GM19395 (cell line): ENCODE results near the gene WIPF2.

Experiments used
- ATAC-seq: cut with Tn5 transposase; IDR thresholded peaks from one replicate; pipeline ENCODE4 v1.9.1; 2021; ENCODE audit warnings: mild to moderate bottlenecking, moderate library complexity; ENCODE audit not compliant: unreplicated experiment

The WIPF2 gene

GRCh38 chr17:40218740-40219593 lies at the start of gene WIPF2:
Gene WIPF2, plus strand, starts transcription at chr17:40219304. Its CDS starts 37,156 bp downstream, at chr17:40256460.
- ATAC-seq: peak; percentile 92

- no peak for ATAC-seq
These were observed 48.8 kb upstream of the WIPF2 start for GRCh38 chr17:40170325-40170724.

- ATAC-seq: no peak
These were observed 47.4 kb upstream of the WIPF2 start for GRCh38 chr17:40171750-40172149.

GRCh38 chr17:40173091-40173777 lies 45.9 kb upstream of the WIPF2 start:
- no peak for ATAC-seq

- ATAC-seq: no peak
These were observed 45.3 kb upstream of the WIPF2 start for GRCh38 chr17:40173778-40174135.

GRCh38 chr17:40174514-40174913 lies 44.6 kb upstream of the WIPF2 start:
- no peak for ATAC-seq

- no peak for ATAC-seq
These were observed 43.0 kb upstream of the WIPF2 start for GRCh38 chr17:40175928-40176753.

- no peak for ATAC-seq
These were observed 42.4 kb upstream of the WIPF2 start for GRCh38 chr17:40176754-40177110.

GRCh38 chr17:40177275-40177874 lies 41.7 kb upstream of the WIPF2 start, which contains the start of gene RAPGEFL1:
Gene RAPGEFL1, plus strand, starts transcription at chr17:40177470. Its CDS starts 392 bp downstream, at chr17:40177862.
- ATAC-seq: no peak

GRCh38 chr17:40178021-40178601 lies 41.0 kb upstream of the WIPF2 start:
- no peak for ATAC-seq

- no peak for ATAC-seq
These were observed 40.4 kb upstream of the WIPF2 start for GRCh38 chr17:40178660-40179059.

GRCh38 chr17:40179923-40180659 lies 39.0 kb upstream of the WIPF2 start:
- no peak for ATAC-seq

- no peak for ATAC-seq
These were observed 38.4 kb upstream of the WIPF2 start for GRCh38 chr17:40180694-40181093.

GRCh38 chr17:40181205-40181604 lies 37.9 kb upstream of the WIPF2 start:
- ATAC-seq: no peak

GRCh38 chr17:40182606-40183005 lies 36.5 kb upstream of the WIPF2 start:
- ATAC-seq: no peak

- ATAC-seq: no peak
These were observed 31.9 kb upstream of the WIPF2 start for GRCh38 chr17:40187238-40187637.

GRCh38 chr17:40188694-40189093 lies 30.4 kb upstream of the WIPF2 start:
- ATAC-seq: no peak

GRCh38 chr17:40190197-40191021 lies 28.7 kb upstream of the WIPF2 start:
- no peak for ATAC-seq
